SU-DHL-6 (cell line): ENCODE data around the gene CCDC141.

Source experiments
- H2AFZ ChIP-seq: fragments of 200-600 bp; sonication (generic); 2 replicates; pipeline ENCODE4 v1.6.1; 2014; ENCODE audit warnings: low read depth, mild to moderate bottlenecking, moderate library complexity, mixed read lengths, antibody characterized with exemption, low read length; ENCODE audit not compliant: severe bottlenecking
- H3F3A ChIP-seq: fragments of 200-600 bp; shearing (Covaris generic); 2 replicates; pipeline ENCODE4 v1.6.0; 2016; ENCODE audit warnings: antibody characterized with exemption, mild to moderate bottlenecking; ENCODE audit not compliant: insufficient read depth
- H3K27ac ChIP-seq: fragments of 200-600 bp; sonication (generic); 2 replicates; pipeline ENCODE4 v1.5.1; 2016; ENCODE audit warnings: low read depth, mild to moderate bottlenecking, low read length, moderate library complexity, mixed read lengths
- H3K27me3 ChIP-seq: fragments of 200-600 bp; sonication (generic), shearing (Covaris generic); 2 replicates; pipeline ENCODE4 v1.6.0; 2014; ENCODE audit warnings: mild to moderate bottlenecking, low read length
- H3K36me3 ChIP-seq: fragments of 200-600 bp; sonication (generic); 2 replicates; pipeline ENCODE4 v1.6.1; 2014; ENCODE audit warnings: mild to moderate bottlenecking, low read length, mixed read lengths
- H3K4me2 ChIP-seq: fragments of 300-600, 200-600 bp; shearing (Covaris generic), sonication (generic); 2 replicates; pipeline ENCODE4 v1.6.0; 2014; ENCODE audit warnings: low read length, low read depth, mild to moderate bottlenecking; ENCODE audit not compliant: poor library complexity, severe bottlenecking
- H3K4me3 ChIP-seq: fragments of 200-600 bp; sonication (generic); 2 replicates; pipeline ENCODE4 v1.5.1; 2014; ENCODE audit warnings: antibody characterized with exemption, low read length, mild to moderate bottlenecking, mixed read lengths; ENCODE audit not compliant: insufficient read depth, poor library complexity, severe bottlenecking
- H3K79me2 ChIP-seq: fragments of 200-600 bp; sonication (generic); 2 replicates; pipeline ENCODE4 v1.6.1; 2014; ENCODE audit warnings: mild to moderate bottlenecking, low read length, moderate library complexity; ENCODE audit not compliant: insufficient read depth
- H3K9ac ChIP-seq: fragments of 200-600 bp; sonication (generic); 2 replicates; pipeline ENCODE4 v1.7.0; 2014; ENCODE audit warnings: mild to moderate bottlenecking, low read length
- H3K9me2 ChIP-seq: fragments of 200-600 bp; sonication (generic); replicated peaks from 2 replicates; pipeline ENCODE4 v1.6.1; 2014; ENCODE audit warnings: low read length; ENCODE audit not compliant: insufficient read depth
- H3K9me3 ChIP-seq: fragments of 200-600 bp; sonication (generic); 2 replicates; pipeline ENCODE4 v1.6.1; 2014; ENCODE audit warnings: low read length, mixed read lengths; ENCODE audit not compliant: insufficient read depth
- H4K20me1 ChIP-seq: fragments of 200-600 bp; sonication (generic); 2 replicates; pipeline ENCODE4 v1.6.1; 2014; ENCODE audit warnings: low read depth, mild to moderate bottlenecking, antibody characterized with exemption, low read length, moderate library complexity, mixed read lengths
- CTCF ChIP-seq: fragments of 200-600 bp; sonication (generic); IDR thresholded peaks from one replicate; pipeline ENCODE4 v1.5.1; 2017; ENCODE audit warnings: antibody characterized with exemption, mild to moderate bottlenecking, low read length, moderate library complexity; ENCODE audit not compliant: insufficient read depth, poor library complexity, severe bottlenecking
- EZH2phosphoT487 ChIP-seq: fragments of 200-600 bp; sonication (generic), shearing (Covaris generic); conservative IDR thresholded peaks from 2 replicates; pipeline ENCODE4 v1.6.1; 2018; ENCODE audit warnings: mild to moderate bottlenecking, antibody characterized with exemption, low read length, moderate library complexity, mixed read lengths

The CCDC141 gene

GRCh38 chr2:178805457-178805856, 244.5 kb downstream of the CCDC141 start:
- Histone ChIP-seq H4K20me1 (no peaks in the 10 kb centered on the region), H3K4me2 (no peak overlapping the region), H3K4me3 (no peak overlapping the region)

DNA sequence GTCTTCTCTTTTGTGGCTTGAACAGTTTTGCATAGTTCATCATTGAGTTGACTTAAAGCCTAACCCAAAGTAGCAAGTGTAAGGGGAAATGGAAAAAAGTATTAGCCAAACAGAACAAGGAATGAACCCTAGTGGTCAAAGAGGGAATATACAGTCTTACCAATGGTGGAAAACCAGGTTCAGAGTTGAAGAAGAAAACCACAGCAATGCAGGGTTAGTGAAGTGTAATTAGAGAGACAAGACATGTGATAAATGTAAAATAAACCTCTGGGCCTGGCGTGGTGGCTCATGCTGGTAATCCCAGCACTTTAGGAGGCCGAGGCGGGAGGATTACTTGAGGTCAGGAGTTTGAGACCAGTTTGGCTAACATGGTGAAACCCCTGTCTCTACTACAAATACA, 245.1 kb downstream of the CCDC141 start:
- Histone ChIP-seq H3F3A (no peaks in the 10 kb centered on the region), H3K9ac (no peak overlapping the region), H3K36me3 (no peaks in the 10 kb centered on the region), H3K27ac (no peak overlapping the region), H3K9me2 (no peaks in the 10 kb centered on the region), H3K4me3 (no peak overlapping the region), H2AFZ (no peak overlapping the region), H3K4me2 (no peak overlapping the region), H3K27me3 (no peaks in the 10 kb centered on the region), H3K9me3 (no peaks in the 10 kb centered on the region), H4K20me1 (no peaks in the 10 kb centered on the region), H3K79me2 (no peaks in the 10 kb centered on the region)
- peak; percentile 53 for TF ChIP-seq CTCF
- TF ChIP-seq EZH2phosphoT487, result no peak

More at GRCh38 chr2:178805457-178805856, 244.5 kb downstream of the CCDC141 start:
- no peak overlapping the region for H3K9ac ChIP-seq
- no peaks in the 10 kb centered on the region for H3K79me2 ChIP-seq
- H3K27me3 ChIP-seq, result no peaks in the 10 kb centered on the region
- H3F3A ChIP-seq, result no peaks in the 10 kb centered on the region
- TF ChIP-seq CTCF, result no peak
- no peak for TF ChIP-seq EZH2phosphoT487
- H3K27ac ChIP-seq, result no peak overlapping the region
- no peaks in the 10 kb centered on the region for H3K9me3 ChIP-seq
- H3K9me2 ChIP-seq, result no peaks in the 10 kb centered on the region
- no peak overlapping the region for H2AFZ ChIP-seq
- no peaks in the 10 kb centered on the region for H3K36me3 ChIP-seq

- Histone ChIP-seq H3K9ac (no peak overlapping the region), H3K79me2 (no peaks in the 10 kb centered on the region)
Measured at GRCh38 chr2:178800510-178800909, 249.4 kb downstream of the CCDC141 start.

More at GRCh38 chr2:178800510-178800909, 249.4 kb downstream of the CCDC141 start:
- Histone ChIP-seq H3K36me3 (no peaks in the 10 kb centered on the region), H3K4me3 (no peak overlapping the region), H3K27ac (no peak overlapping the region), H2AFZ (no peak overlapping the region), H4K20me1 (no peaks in the 10 kb centered on the region), H3K9me3 (no peaks in the 10 kb centered on the region), H3K4me2 (no peak overlapping the region), H3F3A (no peaks in the 10 kb centered on the region), H3K9me2 (no peaks in the 10 kb centered on the region), H3K27me3 (no peaks in the 10 kb centered on the region)
- TF ChIP-seq EZH2phosphoT487, result no peak
- TF ChIP-seq CTCF, result no peak
